ENCODE measurements around the gene NIN. TPM values are rescaled to one million over a fixed set of nuclear protein-coding genes. Genes with fewer than 3 reads are reported as not detected.
"Not testable (repeated sequence)": the region's sequence is repeated elsewhere in the genome, so short reads cannot be mapped to it uniquely, and the experiment has no call there.

The NIN gene
- total RNA-seq, 1 experiment from 2014 or later: 37.1 TPM

GRCh38 chr14:50821510-50822464 lies 9.2 kb downstream of the NIN start:
- Histone ChIP-seq H3K36me3 (ENCODE audit: control insufficient read depth, insufficient read depth, low read length) (no peaks in the 10 kb centered on the region), H3K4me1 (ENCODE audit: control insufficient read depth, insufficient read depth, low read length) (peaks cover 9% of the 10 kb centered on the region; the same call in 1 of the 2 replicates), H3K4me3 (ENCODE audit: low read depth in 2 of 2, low read length in 2 of 2) (no peak overlapping the region), H3K9me3 (ENCODE audit: control insufficient read depth, insufficient read depth, low read depth, low read length) (no peaks in the 10 kb centered on the region), H3K27ac (ENCODE audit: low read length) (no peak overlapping the region), H3K27me3 (ENCODE audit: control insufficient read depth, insufficient read depth, low read length) (no peaks in the 10 kb centered on the region)
- intact Hi-C loops (cut with micrococcal nuclease; ENCODE audit: unreplicated experiment): no loop called here
- DNase-seq (ENCODE audit: low read depth, low spot score) (no peak), ATAC-seq (no peak)
- no TSS peak for BruUV-seq (replicated peaks)
- no peak for TF ChIP-seq CTCF (IDR thresholded peaks at IDR 0.05)
- no peak for TF ChIP-seq SIN3A (IDR thresholded peaks at IDR 0.05; ENCODE audit: borderline replicate concordance, insufficient read depth, low read depth, low read length)
- no peak for TF ChIP-seq POLR2AphosphoS5 (IDR thresholded peaks at IDR 0.05; ENCODE audit: low read depth, low read length)
- no peak for TF ChIP-seq REST (IDR thresholded peaks at IDR 0.05; ENCODE audit: insufficient read depth in 1 of 2, low read depth in 2 of 2, low read length in 1 of 2)
- no peak for TF ChIP-seq TCF7L2 (IDR thresholded peaks at IDR 0.05; ENCODE audit: low read depth, low read length)
- ChIA-PET CTCF (no interaction called here), POLR2A (interaction anchor here (0.7 kb wide), 1 partner anchor 180 kb away, joined by 3 read pairs; no protein-coding TSS in a partner anchor)
- in situ Hi-C loops (cut with HindIII; ENCODE audit: low pct_unique_long_range_greater_than_20kb, low sequenced_read_pairs): no loop called here

GRCh38 chr14:50820786-50821509 lies 10.0 kb downstream of the NIN start:
- H3K9me3 ChIP-seq (ENCODE audit: control insufficient read depth, insufficient read depth, low read depth, low read length): no peaks in the 10 kb centered on the region
- POLR2A ChIA-PET: interaction anchor here (0.7 kb wide), 1 partner anchor 179 kb away, joined by 3 read pairs; no protein-coding TSS in a partner anchor
- no peak overlapping the region for H3K4me3 ChIP-seq (ENCODE audit: low read depth in 2 of 2, low read length in 2 of 2)
- CTCF ChIA-PET: no interaction called here
- TF ChIP-seq POLR2AphosphoS5 (IDR thresholded peaks at IDR 0.05; ENCODE audit: low read depth, low read length): no peak
- TF ChIP-seq TCF7L2 (IDR thresholded peaks at IDR 0.05; ENCODE audit: low read depth, low read length): no peak
- no peak for TF ChIP-seq CTCF (IDR thresholded peaks at IDR 0.05)
- no peak for TF ChIP-seq SIN3A (IDR thresholded peaks at IDR 0.05; ENCODE audit: borderline replicate concordance, insufficient read depth, low read depth, low read length)
- no peak for TF ChIP-seq REST (IDR thresholded peaks at IDR 0.05; ENCODE audit: insufficient read depth in 1 of 2, low read depth in 2 of 2, low read length in 1 of 2)
- peaks cover 9% of the 10 kb centered on the region; the same call in 1 of the 2 replicates for H3K4me1 ChIP-seq (ENCODE audit: control insufficient read depth, insufficient read depth, low read length)
- intact Hi-C loops (cut with micrococcal nuclease; ENCODE audit: unreplicated experiment) (no loop called here), in situ Hi-C loops (cut with HindIII; ENCODE audit: low pct_unique_long_range_greater_than_20kb, low sequenced_read_pairs) (no loop called here)
- DNase-seq (ENCODE audit: low read depth, low spot score): no peak
- no peaks in the 10 kb centered on the region for H3K36me3 ChIP-seq (ENCODE audit: control insufficient read depth, insufficient read depth, low read length)
- H3K27me3 ChIP-seq (ENCODE audit: control insufficient read depth, insufficient read depth, low read length): no peaks in the 10 kb centered on the region
- H3K27ac ChIP-seq (ENCODE audit: low read length): no peak overlapping the region
- ATAC-seq: no peak
- BruUV-seq (replicated peaks): no TSS peak

GRCh38 chr14:50819303-50819702 lies 11.7 kb downstream of the NIN start:
- H3K36me3 ChIP-seq (ENCODE audit: control insufficient read depth, insufficient read depth, low read length); POLR2A ChIA-PET; H3K27ac ChIP-seq (ENCODE audit: low read length); H3K4me1 ChIP-seq (ENCODE audit: control insufficient read depth, insufficient read depth, low read length); H3K4me3 ChIP-seq (ENCODE audit: low read depth in 2 of 2, low read length in 2 of 2); BruUV-seq (replicated peaks); intact Hi-C loops (cut with micrococcal nuclease; ENCODE audit: unreplicated experiment); H3K27me3 ChIP-seq (ENCODE audit: control insufficient read depth, insufficient read depth, low read length); CTCF ChIA-PET; DNase-seq (ENCODE audit: low read depth, low spot score); H3K9me3 ChIP-seq (ENCODE audit: control insufficient read depth, insufficient read depth, low read depth, low read length); in situ Hi-C loops (cut with HindIII; ENCODE audit: low pct_unique_long_range_greater_than_20kb, low sequenced_read_pairs); ATAC-seq: not testable (repeated sequence)
